ENCODE measurements around the gene XPO4.

XPO4 gene

DNA sequence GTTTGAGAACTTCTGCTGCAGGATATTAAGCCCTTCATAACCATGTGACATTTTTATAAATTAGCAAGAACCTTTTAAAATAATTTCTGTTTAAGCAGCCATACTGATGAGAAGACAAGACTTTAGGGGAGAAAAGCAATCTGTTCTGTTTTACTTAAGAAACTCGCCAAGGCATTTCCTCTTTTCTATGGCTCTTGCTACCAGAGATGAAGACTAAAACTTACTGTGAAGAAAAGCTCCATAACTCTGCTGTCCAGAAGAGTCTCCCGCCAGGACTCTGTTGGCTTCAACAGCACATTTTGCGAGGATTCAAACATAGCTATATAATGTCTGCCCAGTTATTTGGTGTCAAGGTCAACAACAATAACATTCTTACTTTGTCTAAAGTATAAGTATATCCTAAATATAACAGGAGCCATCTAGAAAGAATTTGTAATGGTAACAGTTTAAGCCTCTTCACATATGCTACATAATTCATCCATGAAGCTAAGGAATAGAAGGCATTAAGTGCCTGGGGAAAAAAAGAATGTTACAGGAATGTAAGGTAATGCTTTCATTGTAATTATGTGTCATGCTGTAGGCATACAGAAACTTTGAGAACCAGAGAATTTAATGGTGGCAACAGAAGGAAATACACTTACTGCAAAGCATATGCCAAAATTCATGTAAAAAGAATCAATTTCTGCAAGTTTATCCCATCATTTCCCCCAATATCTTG is 75.5 kb downstream of the XPO4 start:
- no peak for DNase-seq

DNA sequence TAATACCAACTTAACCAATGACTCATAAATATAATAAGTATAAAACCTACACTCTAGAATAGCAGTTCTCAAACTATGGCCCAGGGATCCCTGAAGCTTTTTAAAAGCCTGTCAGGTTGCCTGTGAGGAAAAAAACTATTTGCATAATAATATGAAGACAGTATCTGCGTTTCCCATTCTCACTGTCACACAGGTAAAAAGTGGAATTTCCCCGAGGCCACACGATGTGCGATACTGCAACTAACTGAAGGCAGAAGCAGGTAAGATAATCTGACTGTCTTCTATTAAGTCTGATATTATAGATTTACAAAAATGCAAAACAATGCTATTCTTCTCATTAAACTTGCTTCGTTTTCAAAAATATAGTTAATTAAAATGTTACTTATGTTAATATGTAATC is 76.2 kb downstream of the XPO4 start:
- no peak for DNase-seq

DNA sequence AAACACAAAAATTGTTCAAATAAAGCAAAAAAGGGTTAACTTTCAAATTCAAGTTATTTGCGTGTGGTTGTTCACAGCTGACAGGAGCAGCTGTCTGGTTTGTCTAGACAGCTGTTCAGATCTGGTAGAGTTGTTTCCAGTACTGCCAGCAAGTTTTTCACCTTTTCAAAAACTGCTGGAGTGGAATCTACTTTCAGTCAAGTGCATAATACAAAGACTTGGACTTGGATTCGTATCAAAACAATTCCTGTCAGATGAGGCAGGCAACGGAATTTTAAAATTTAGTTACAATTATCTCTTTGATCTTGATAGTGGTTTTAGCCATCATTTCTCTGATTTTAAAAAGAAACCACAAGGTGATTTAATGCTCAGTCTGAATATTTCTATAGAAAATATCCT is 77.1 kb downstream of the XPO4 start:
- no peak for DNase-seq

DNA sequence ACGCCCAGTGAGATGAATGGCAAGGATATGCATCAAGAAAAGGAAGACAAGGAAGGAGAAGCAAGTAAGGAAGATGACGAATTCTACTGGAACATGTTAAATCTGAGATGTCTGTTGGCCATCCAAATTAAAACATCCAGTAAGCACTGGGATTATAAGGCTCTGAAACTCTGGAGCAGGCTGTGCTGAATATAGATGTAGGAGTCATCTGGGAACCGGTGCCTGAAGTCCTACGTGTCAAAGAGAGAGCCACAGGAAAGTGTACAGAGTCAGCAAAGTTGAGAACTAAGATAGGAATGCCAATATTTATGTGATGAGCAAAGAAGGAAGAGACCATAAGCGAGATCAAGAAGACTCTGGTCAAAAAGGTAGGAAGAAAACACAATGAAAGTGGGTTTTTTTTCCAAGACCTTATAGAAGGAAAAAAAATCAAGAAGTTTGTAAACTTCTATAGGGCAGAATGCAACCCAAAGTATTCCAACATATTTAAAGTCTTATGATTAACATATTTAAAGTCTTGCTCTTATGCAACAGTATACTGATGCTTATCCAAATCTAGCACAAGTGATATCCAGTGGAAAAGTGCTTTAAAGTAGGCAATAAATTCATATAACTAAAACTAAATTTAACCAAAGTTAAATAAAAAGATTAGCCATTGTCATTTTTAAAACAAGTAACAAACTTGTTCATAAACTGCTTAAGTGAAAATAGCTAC is 77.6 kb downstream of the XPO4 start:
- no peak for DNase-seq

DNA sequence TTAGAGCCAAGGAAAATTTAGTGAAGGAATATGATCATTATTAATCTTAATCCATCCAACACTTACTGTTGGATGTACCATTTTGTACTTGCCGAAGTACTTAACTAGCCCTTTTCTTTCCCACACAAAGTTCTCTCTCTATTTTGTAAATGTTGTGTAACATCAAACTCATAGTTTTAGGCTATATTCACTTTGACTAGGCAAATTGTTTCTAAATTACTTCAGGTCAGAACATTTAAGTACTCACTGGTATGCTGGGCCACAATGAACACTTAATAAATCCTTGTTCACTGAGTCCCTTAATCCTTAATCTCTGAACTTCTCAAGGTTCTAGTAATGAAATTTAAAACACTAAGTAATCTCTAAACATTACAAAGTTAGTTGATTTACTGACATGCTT is 79.5 kb downstream of the XPO4 start:
- no peak for DNase-seq

DNA sequence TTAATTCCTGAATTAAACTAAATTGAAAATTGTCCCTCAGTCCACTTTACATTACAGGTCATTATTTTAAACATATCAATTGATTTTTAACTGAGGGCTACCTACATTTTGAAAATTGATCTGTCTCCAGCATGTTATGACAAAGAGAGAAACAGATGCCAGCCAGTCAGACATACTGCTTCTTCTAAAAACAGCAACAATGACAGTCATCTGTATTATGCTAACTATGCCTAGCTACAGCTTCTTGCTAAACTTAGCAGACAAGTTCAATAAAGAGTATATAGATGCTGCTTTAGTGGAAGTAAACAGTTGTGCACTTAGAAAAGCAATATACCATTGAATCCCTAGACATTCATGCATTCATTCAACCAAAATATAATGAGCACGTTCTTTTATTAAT is 80.1 kb downstream of the XPO4 start:
- no peak for DNase-seq

DNA sequence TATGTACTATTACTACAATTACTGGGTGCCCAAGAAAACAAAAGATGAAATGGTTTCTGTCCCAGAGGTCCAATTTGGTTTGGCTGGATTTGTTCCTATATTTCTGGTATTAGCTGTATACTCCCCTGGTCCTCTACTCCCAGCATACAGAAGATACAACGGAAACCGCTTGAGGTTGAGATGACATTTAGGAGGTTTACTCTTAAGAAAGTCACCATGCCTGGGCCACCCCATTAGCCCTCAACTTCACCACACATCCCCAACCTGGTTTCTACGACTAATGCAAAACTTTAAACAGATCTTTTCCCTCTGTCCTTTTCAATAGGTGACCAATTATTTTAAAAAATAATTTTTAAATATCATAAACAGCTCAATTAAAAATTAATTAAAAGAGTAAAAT is 82.8 kb downstream of the XPO4 start:
- no peak for DNase-seq

DNA sequence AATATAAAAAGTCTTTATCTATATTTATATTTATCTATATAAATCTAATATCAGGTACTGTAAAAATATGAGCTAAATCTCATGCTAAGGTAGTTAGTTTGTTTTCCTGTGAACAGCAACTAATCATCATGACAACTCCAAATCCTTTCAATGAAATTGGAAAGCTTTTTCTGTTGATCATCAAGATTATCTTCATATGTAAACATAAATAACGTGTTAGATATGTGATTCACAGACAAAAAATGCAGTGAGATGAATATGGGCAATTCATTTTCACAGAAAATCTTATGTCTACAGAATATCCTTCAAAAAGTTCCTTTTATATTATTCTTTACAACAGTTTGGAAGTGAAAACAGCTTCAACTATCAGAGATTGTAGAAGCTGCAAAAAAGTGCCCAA is 87.1 kb downstream of the XPO4 start:
- no peak for DNase-seq

DNA sequence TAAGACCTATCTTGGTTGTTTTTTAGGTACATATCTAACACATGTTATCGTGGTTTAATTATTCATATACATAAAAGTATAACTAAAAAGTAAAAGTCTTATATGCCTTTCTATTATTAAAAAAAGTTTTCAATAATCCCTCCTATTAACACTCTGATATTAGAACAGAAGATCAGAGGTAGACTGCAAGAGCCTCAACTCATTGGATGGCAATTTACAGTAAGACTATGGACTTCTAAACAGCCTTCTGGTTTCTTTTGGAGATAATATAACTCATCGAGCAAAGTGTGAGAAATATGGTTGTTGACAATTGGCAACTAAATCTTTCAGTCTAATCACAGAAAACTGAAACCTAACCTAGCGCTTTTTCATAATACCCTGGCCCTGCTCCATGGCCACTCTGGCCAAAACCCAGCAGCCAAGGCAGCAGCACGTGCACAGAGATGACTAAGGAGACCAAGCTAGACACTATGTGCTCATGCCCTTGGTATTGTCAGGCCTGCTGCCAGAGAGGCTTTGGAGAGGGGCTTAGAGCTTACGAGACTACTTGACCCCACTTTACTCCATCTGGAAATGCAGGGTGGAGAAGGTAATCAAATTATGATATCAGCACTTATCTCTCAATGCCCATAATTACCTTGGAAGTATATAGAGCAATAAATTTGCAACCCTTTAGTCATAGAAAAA is 88.2 kb downstream of the XPO4 start:
- DNase-seq: no peak

DNA sequence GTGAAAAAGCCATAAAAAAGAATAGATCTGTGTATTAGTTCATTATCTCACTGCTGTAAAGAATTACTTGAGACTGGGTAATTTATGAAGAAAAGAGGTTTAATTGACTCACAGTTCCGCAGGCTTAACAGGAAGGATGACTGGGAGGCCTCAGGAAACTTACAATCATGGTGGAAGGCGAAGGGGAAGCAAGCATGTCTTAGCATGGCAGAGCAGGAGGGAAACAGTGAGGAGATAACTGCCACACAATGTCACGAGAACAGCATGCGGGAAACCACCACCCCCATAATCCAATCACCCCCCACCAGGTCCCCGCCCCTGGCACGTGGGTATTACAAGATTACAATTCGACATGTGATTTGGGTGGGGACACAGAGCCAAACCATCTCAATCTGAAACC is 89.7 kb downstream of the XPO4 start:
- DNase-seq: no peak

DNA sequence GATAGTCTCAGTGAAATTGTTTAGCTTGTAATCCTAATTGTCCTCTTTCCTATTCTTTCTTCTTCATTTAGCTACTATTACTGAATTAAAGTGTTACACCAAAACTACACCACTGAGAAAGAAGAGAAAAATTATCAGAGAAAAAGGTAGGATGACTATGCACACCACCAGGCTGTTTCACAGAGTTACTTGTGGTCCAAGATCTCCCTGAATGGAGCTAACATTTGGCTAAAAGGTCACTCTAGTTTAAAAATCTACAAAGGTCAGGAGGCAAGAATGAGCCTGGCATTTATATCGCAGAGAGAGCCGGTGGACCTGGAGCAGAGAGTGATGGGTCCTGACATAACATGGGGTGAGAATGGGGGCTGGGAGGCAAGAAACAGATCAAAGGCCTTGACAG is 91.7 kb downstream of the XPO4 start:
- no peak for DNase-seq

DNA sequence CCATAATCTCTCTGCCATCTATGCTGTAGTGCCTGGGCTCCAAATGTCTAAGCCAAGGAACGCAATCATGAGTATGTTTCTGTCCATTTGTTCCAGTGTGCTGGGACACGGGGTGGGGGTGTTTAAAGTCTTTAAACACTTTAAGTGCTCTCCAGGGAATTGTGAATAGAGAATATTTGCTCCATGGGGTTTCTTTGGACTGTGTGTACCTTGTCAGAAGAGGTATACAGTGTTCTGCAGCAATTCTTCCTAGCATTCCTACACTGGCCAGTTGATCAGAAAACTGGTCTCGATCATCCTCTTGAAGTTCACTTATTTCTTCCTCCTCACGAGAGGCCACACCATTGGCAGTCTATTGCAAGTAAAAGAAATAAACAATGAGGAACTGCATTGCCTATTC is 93.7 kb downstream of the XPO4 start:
- no peak for DNase-seq

DNA sequence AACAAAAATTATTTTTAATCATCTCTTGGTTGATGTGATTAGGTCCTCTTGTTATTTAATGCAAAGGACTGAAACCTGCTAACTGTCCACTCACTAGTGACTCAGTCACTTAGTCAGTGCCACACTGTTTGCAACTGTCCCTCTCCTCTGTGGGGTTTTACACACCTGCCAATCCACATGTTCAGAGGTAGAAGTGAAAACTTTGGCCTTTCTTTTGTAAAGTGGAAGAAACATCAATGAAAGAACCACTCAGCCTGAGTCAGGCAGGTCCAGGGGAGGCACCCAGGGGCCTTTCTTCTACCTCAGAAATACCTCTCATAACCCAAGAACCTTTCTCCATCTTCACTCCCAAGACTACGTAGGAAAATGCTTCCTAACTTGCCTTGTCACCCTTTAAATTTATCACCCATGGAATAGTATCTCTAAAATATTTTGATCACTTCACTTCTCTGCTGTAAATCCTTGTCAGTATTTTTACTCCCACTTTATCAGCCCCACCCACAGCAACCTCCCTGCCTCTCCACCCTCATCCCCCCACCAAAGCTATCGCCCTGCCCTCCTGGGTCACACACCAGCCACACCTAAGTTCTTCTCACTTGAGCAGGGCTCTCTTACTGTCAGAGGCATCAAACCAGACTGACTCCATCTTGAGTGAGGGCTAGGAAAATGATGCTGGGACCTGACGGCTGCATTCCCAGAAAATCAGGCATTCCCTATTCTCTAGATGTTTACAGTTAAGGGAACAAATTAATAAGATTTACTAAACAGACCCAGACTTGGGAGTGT is 99.2 kb downstream of the XPO4 start:
- DNase-seq: no peak

DNA sequence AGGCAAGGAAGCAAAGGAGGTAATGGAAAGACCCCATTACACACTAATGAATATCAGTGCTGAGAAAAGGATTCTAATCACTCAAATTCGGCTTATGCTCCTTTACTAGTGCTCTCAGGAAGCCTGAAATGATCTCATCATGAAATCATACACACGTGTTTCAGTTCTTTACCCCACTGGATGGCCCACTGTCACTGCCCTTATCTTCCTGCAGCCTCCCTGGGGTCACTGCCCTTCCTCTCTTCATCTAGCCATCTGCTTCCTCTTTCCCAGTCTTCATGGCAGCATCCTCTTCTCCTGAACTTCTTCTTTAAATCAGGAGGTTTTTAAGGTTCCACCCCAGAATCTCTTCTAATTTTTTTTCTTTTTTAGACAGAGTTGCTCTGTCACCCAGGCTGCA is 100.8 kb downstream of the XPO4 start:
- no peak for DNase-seq

DNA sequence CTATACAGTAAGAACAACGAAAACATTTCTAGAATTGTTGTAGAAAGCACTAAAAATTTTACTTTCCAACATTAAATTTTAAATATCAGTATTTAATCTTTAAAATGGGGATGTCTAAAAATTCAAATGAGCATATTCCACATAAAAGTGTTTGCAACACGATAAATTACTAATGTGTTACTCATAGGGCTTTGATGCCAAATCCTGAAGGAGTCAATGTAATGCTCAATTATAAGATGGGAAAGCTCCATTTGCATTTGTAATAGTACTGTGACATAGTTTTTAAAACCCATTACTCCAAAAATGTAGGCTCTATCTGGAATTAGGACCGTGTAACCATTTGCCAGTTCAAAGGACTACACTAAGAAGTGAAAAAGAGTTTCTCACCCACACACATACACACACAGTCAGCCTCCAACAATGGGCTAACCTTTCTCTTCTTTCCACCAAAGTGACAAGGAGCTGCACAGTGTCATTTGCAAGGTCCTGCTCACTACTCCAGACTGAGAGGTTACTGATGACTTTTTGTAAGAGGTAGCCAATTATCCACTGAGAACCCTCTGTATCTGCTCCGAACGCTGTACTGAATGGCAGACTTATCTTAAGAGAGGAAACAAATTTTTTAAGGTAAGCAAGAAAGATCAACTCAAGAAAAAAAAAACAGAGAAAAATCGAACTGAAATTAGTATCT is 102.7 kb downstream of the XPO4 start:
- DNase-seq: no peak

DNA sequence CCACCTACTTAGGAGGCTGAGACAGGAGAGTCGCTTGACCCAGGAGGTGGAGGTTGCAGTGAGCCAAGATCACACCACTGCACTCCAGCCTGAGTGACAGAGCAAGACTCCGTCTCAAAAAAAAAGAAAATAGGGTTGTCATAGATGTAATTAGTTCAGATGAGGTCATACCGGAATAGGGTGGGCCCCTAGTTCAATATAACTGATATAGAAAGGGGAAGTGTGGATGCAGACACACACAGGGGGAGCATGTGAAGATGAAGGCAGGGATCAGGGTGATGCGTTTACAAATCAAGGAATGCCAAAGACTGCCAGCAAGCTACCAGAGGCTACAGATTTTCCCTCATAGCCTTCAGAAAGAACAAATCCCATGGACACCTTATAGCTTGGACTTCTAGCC is 104.5 kb downstream of the XPO4 start:
- DNase-seq: no peak

DNA sequence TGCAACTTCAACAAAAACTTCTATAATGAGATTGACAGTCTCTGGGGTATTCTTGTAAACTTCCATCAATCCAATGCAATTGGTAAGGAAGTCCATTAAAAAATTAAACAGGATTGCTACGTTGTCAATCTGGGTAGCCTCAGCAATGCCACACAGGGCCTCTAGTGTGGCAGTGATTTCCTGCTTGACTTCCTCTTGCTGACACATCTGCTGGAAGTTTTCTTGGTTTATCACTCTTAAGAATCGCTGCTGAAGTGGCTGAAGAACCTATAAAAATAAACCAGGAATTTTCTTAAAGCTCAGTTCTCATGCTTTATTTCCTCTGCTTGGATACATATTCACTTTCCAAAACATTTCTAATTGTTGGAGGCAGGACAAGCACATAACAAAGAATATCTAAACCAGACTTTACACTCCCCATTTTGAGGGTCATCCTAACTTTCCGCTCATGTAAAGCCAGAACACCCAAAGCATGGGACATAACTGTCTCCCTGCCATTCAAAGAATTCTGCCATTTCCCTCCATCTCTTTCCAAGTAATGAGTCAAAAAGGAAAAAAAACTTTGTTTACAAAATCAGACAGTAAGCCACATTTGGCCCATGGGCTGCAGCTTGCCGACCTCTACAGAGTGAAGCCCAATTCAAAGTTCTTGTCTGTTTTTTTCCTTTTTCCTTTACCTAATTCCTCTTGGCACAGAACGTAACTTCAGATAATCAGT is 105.6 kb downstream of the XPO4 start:
- no peak for DNase-seq

DNA sequence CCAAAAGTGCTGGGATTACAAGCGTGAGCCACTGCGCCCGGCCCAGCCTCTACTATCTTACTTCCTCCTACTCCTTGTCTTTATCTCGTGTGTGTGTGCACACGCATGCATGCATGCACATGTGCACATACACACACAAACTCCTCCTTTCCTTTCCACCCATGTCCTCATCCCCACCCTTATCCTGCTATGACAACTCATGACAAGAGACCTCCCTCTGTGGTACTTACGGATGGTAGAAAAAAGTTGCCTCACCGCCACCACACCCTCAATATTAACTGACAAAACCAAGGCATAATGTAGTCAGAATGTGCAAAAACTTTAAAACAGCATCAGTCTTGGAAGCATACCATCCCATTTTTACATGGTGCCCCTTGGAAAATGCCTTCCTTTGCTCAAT is 112.9 kb downstream of the XPO4 start:
- DNase-seq: no peak

DNA sequence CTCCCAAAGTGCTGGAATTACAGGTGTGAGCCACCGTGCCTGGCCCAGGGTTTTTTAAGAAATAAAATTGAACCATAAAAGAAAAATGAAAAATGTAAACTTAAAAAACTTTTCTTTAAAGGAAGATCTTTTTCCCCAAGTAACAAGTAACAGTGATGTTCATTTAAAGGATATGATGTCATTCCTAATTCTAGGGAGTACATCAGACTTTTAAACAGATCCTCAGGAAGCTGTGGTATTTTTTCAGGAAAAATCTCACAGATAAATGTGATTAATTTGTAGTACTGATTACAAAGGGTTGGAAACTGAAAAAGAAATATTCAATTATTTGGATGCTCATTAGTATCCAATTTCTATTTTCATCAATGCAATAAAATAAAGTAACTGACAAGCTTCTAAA is 114.2 kb downstream of the XPO4 start:
- no peak for DNase-seq

DNA sequence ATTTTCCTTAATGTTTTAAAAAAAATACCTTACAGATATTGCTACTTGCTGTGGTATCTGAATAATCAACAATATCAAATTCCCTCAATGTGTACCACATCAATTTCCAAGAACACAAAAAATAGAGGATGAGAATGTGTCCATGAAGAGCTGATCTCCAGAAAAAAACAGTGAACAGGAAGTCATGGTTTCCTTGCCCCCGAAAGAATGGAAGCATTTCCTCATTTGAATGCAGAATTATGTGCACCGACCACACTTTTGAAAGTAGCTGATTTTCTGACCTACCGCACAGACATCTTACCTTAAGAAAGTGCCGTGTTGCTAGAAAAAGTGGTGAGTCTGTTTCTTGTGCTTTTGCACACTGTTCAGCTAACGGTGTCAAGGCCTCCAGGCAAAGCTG is 115.4 kb downstream of the XPO4 start:
- no peak for DNase-seq

DNA sequence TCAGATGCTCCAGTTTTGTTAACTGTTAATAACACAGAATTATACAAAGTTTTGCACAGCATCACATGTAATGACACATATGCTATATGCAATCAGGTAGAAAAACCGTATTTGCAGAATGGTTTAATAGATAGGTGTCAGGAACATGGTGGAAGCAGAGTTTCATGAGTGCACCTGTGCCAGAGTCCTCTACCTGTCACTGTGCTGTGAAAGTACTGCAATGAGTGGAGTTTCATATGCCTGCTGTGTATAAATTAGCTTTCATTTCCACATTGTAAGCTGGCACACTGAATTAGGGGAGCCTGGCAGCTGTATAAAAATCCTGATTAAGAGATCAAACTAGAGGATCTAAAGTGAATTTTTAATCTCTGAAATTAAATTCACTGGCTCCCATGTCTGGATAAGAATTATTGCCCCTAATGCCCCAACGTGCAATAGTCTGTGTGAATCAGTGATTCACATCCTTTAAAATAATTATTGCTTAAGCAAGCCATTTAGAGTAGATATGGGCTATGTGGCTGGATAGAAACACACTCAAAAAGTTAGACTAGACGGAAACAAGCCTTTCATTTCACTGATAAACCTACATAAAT is 120.3 kb downstream of the XPO4 start:
- DNase-seq: no peak

DNA sequence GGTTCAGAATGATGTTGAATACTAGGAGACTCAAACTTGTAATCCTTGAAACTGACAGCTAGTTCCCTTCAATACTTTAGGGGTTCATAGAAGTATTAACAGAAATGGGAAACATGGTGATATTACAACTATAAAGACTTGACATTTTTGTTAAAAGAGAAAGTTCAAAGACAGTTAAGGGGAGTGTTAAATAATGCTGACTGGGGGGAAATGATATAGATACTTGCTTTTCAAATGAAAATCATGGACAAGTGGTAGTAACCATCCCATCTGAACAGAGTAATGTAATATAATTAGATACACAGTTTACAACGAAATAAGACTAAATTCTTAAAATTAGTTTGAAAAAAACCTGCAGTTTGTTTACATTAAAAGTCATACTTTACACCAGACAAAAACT is 122.2 kb downstream of the XPO4 start:
- DNase-seq: no peak

All from activated CD8-positive, alpha-beta memory T cell treated with anti-CD3 and anti-CD28 coated beads for 24 hours (primary cell).